Hepatic stellate cell (primary cell): ENCODE data around the gene ARRDC2.
A peak's percentile ranks its signal among the peaks of the same experiment; 100 is the strongest.

ENCODE experiments used
- DNase-seq: peaks from one replicate; pipeline ENCODE4 v3.0.0; 2011; ENCODE audit warnings: low spot score

Gene ARRDC2

GRCh38 chr19:18058208-18059009, 50.4 kb downstream of the ARRDC2 start:
- DNase-seq, result peak; percentile 89

- DNase-seq, result no peak
Measured at GRCh38 chr19:18059297-18059696, 51.3 kb downstream of the ARRDC2 start.

GRCh38 chr19:18059902-18060301, 51.9 kb downstream of the ARRDC2 start:
- no peak for DNase-seq

- no peak for DNase-seq
Measured at GRCh38 chr19:18060472-18060871, 52.5 kb downstream of the ARRDC2 start.

- no peak for DNase-seq
Measured at GRCh38 chr19:18062028-18062427, 54.1 kb downstream of the ARRDC2 start.

GRCh38 chr19:18063463-18063862, 55.5 kb downstream of the ARRDC2 start:
- no peak for DNase-seq
